SK-N-MC (cell line): ENCODE results near the gene PTPRN2.

Experiments used
- EZH2 ChIP-seq: fragments of 200-600 bp; sonication (generic); IDR thresholded peaks from one replicate; pipeline ENCODE4 v1.6.1; 2017; ENCODE audit warnings: antibody characterized with exemption
- FOXP2 ChIP-seq: optimal IDR thresholded peaks from 2 replicates; pipeline ENCODE3; 2011; ENCODE audit warnings: mild to moderate bottlenecking, moderate library complexity; ENCODE audit not compliant: insufficient read depth; ENCODE audit errors: extremely low read length, control extremely low read depth
- POLR2AphosphoS5 ChIP-seq: IDR thresholded peaks from 2 replicates; pipeline ENCODE4 v1.6.1; 2012; ENCODE audit warnings: mild to moderate bottlenecking, low read depth, low read length, borderline replicate concordance

DNA sequence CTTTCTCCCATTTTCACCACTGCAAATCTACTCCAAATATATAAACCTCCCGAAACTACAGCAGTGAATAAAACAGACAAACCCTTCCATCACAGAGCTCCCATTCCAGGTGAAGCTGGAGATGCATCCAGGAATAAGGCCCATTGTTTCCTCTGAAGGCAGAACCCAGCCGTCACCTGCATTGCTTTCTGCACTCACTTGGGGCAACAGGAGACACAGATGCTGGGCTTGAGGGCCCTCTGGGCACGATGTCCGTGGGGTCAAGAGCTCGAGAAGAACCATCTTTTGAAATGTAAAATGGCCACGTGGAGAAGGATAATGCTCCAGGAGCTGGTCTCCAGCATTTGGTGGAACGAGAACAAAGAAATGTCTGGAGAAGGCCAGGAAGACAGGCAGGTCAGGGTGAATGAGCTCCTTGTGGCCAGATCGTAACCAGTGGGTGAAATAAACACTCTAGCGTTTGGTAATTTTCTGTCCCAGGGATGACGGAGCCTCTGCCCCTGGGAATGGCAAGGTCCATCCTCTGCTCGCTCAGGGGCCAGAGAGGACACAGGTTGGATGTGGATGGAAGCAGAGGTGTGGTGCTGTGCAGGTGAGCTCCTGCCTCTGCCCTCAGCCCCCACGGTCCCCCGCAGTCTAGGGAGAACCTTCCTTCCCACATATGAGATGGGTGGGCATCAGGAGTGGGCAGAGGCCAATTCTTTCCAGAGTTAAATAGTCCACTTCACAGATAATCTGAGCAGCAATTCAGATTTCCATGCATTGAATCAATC is 694.7 kb downstream of the PTPRN2 start:
- TF ChIP-seq EZH2 (no peak), POLR2AphosphoS5 (no peak), FOXP2 (no peak)
